Measurements from ENCODE around the gene DYNC1H1.

- TF ChIP-seq CTCF (conservative IDR thresholded peaks at IDR 0.05; ENCODE audit: low read length), result no peak
- no peak for TF ChIP-seq EZH2phosphoT487 (IDR thresholded peaks at IDR 0.05; ENCODE audit: borderline replicate concordance, low read depth, low read length)
Observed at GRCh38 chr14:102013669-102014200, 49.4 kb downstream of the DYNC1H1 start.

Data from OCI-LY7 (cell line).